Epithelial cell of esophagus (primary cell): ENCODE results near the gene WBP4.
A peak's percentile ranks its signal among the peaks of the same experiment; 100 is the strongest.

ENCODE experiments used
- DNase-seq: peaks from one replicate; pipeline ENCODE4 v3.0.0; 2010; ENCODE audit warnings: low read depth
- H3K4me3 ChIP-seq: 2 replicates; pipeline ENCODE4 v1.5.1; 2011; ENCODE audit warnings: mild to moderate bottlenecking, low read length, control low read depth
- CTCF ChIP-seq: IDR thresholded peaks from 2 replicates; pipeline ENCODE4 v1.5.1; 2011; ENCODE audit warnings: low read depth, mild to moderate bottlenecking, low read length, control low read depth, inconsistent platforms; ENCODE audit not compliant: insufficient read depth; ENCODE audit errors: missing control alignments

The WBP4 gene

DNA sequence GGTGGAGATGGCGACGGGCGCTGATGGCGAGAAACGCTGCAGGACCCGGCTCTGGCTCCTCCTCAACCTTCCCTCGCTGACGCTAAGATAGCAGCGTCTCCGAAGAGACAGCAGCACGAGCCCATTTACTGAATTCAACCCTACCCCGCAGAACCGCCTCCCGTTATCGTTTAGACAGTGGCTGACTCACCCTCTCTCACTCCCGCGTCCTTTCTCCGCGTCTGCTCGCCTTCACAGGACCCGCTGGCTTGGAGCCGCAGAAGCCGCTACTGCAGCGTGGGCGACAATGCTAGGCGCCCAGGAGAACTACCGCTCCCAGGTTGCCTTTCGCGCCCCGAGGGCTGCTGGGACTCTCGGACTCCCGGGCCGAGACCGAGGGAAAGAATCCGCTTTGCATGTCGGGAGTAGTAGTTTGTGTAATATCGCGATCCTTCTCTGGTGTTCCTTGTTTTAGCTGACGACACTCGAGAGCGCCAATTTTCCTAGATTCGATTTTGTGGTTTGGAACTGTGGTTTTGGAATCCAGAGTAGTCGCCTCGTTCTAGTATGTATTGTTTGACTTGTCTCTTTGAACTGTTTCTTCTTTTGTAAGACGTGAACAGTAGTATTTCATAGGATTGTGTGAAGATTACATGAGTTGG lies 71.3 kb downstream of the WBP4 start, which contains the start of gene KBTBD6:
Gene KBTBD6 (minus strand): TSS at position 291 of the 641 bp plus-strand sequence. CDS start 291 bp downstream, outside the sequence.
- peak within 1 kb of the TSS; percentile 73 for H3K4me3 ChIP-seq
- no peak for TF ChIP-seq CTCF
- peak; percentile 100 for DNase-seq
